ENCODE measurements around the gene NKAIN2. TPM values are rescaled to one million over a fixed set of nuclear protein-coding genes. Genes with fewer than 3 reads are reported as not detected.

NKAIN2 gene
- polyA plus RNA-seq, 2 donors: 0.02 TPM; not detected in 1

GRCh38 chr6:124430740-124431318 is 627.2 kb downstream of the NKAIN2 start:
- no peak overlapping the region for H3K4me3 ChIP-seq (ENCODE audit: low read depth in 1 of 2, low read length in 2 of 2)
- H3K27me3 ChIP-seq (ENCODE audit: control insufficient read depth in 1 of 2, insufficient read depth in 2 of 2, low read length in 2 of 2): no peaks in the 10 kb centered on the region
- no peak overlapping the region for H3K27ac ChIP-seq (ENCODE audit: low read depth in 2 of 2, low read length in 1 of 2)
- H3K9me3 ChIP-seq (ENCODE audit: control insufficient read depth in 2 of 2, insufficient read depth in 1 of 2, low read depth in 1 of 2, low read length in 1 of 2): no peaks in the 10 kb centered on the region
- no peaks in the 10 kb centered on the region for H3K4me1 ChIP-seq (ENCODE audit: control insufficient read depth in 2 of 2, insufficient read depth in 2 of 2, low read length in 1 of 2)
- 86 to 88% methylated on average over 7 of the region's 7 CpGs for WGBS, 2 donors
- no peaks in the 10 kb centered on the region for H3K36me3 ChIP-seq (ENCODE audit: control insufficient read depth in 2 of 2, insufficient read depth in 2 of 2, low read length in 1 of 2)

- H3K27ac ChIP-seq (ENCODE audit: low read depth in 2 of 2, low read length in 1 of 2): no peak overlapping the region
- WGBS, 2 donors: 89 to 93% methylated on average over 1 of the region's 1 CpG
- H3K36me3 ChIP-seq (ENCODE audit: control insufficient read depth in 2 of 2, insufficient read depth in 2 of 2, low read length in 1 of 2): no peaks in the 10 kb centered on the region
- H3K9me3 ChIP-seq (ENCODE audit: control insufficient read depth in 2 of 2, insufficient read depth in 1 of 2, low read depth in 1 of 2, low read length in 1 of 2): no peaks in the 10 kb centered on the region
- no peak overlapping the region for H3K4me3 ChIP-seq (ENCODE audit: low read depth in 1 of 2, low read length in 2 of 2)
- no peaks in the 10 kb centered on the region for H3K27me3 ChIP-seq (ENCODE audit: control insufficient read depth in 1 of 2, insufficient read depth in 2 of 2, low read length in 2 of 2)
- H3K4me1 ChIP-seq (ENCODE audit: control insufficient read depth in 2 of 2, insufficient read depth in 2 of 2, low read length in 1 of 2): no peaks in the 10 kb centered on the region
These were observed 629.0 kb downstream of the NKAIN2 start for GRCh38 chr6:124432620-124433019.

GRCh38 chr6:124433387-124434160 is 629.9 kb downstream of the NKAIN2 start:
- H3K27me3 ChIP-seq (ENCODE audit: control insufficient read depth in 1 of 2, insufficient read depth in 2 of 2, low read length in 2 of 2): no peaks in the 10 kb centered on the region
- H3K4me1 ChIP-seq (ENCODE audit: control insufficient read depth in 2 of 2, insufficient read depth in 2 of 2, low read length in 1 of 2): no peaks in the 10 kb centered on the region
- H3K27ac ChIP-seq (ENCODE audit: low read depth in 2 of 2, low read length in 1 of 2): no peak overlapping the region
- H3K36me3 ChIP-seq (ENCODE audit: control insufficient read depth in 2 of 2, insufficient read depth in 2 of 2, low read length in 1 of 2): no peaks in the 10 kb centered on the region
- 62 to 71% methylated on average over 6 of the region's 6 CpGs for WGBS, 2 donors
- no peak overlapping the region for H3K4me3 ChIP-seq (ENCODE audit: low read depth in 1 of 2, low read length in 2 of 2)
- H3K9me3 ChIP-seq (ENCODE audit: control insufficient read depth in 2 of 2, insufficient read depth in 1 of 2, low read depth in 1 of 2, low read length in 1 of 2): no peaks in the 10 kb centered on the region

- Histone ChIP-seq H3K27ac (ENCODE audit: low read depth in 2 of 2, low read length in 1 of 2) (no peak overlapping the region), H3K9me3 (ENCODE audit: control insufficient read depth in 2 of 2, insufficient read depth in 1 of 2, low read depth in 1 of 2, low read length in 1 of 2) (no peaks in the 10 kb centered on the region), H3K27me3 (ENCODE audit: control insufficient read depth in 1 of 2, insufficient read depth in 2 of 2, low read length in 2 of 2) (no peaks in the 10 kb centered on the region), H3K4me3 (ENCODE audit: low read depth in 1 of 2, low read length in 2 of 2) (no peak overlapping the region), H3K4me1 (ENCODE audit: control insufficient read depth in 2 of 2, insufficient read depth in 2 of 2, low read length in 1 of 2) (no peaks in the 10 kb centered on the region), H3K36me3 (ENCODE audit: control insufficient read depth in 2 of 2, insufficient read depth in 2 of 2, low read length in 1 of 2) (no peaks in the 10 kb centered on the region)
- 88 to 91% methylated on average over 2 of the region's 2 CpGs for WGBS, 2 donors
These were observed 630.8 kb downstream of the NKAIN2 start for GRCh38 chr6:124434421-124434820.

GRCh38 chr6:124436803-124437202 is 633.1 kb downstream of the NKAIN2 start:
- H3K36me3 ChIP-seq (ENCODE audit: control insufficient read depth in 2 of 2, insufficient read depth in 2 of 2, low read length in 1 of 2): no peaks in the 10 kb centered on the region
- H3K4me3 ChIP-seq (ENCODE audit: low read depth in 1 of 2, low read length in 2 of 2): no peak overlapping the region
- H3K4me1 ChIP-seq (ENCODE audit: control insufficient read depth in 2 of 2, insufficient read depth in 2 of 2, low read length in 1 of 2): no peaks in the 10 kb centered on the region
- H3K27ac ChIP-seq (ENCODE audit: low read depth in 2 of 2, low read length in 1 of 2): no peak overlapping the region
- WGBS, 2 donors: 77 to 81% methylated on average over 3 of the region's 3 CpGs
- H3K27me3 ChIP-seq (ENCODE audit: control insufficient read depth in 1 of 2, insufficient read depth in 2 of 2, low read length in 2 of 2): no peaks in the 10 kb centered on the region
- no peaks in the 10 kb centered on the region for H3K9me3 ChIP-seq (ENCODE audit: control insufficient read depth in 2 of 2, insufficient read depth in 1 of 2, low read depth in 1 of 2, low read length in 1 of 2)

GRCh38 chr6:124438546-124439065 is 634.9 kb downstream of the NKAIN2 start:
- Histone ChIP-seq H3K27ac (ENCODE audit: low read depth in 2 of 2, low read length in 1 of 2) (no peak overlapping the region), H3K9me3 (ENCODE audit: control insufficient read depth in 2 of 2, insufficient read depth in 1 of 2, low read depth in 1 of 2, low read length in 1 of 2) (no peaks in the 10 kb centered on the region), H3K27me3 (ENCODE audit: control insufficient read depth in 1 of 2, insufficient read depth in 2 of 2, low read length in 2 of 2) (no peaks in the 10 kb centered on the region), H3K36me3 (ENCODE audit: control insufficient read depth in 2 of 2, insufficient read depth in 2 of 2, low read length in 1 of 2) (no peaks in the 10 kb centered on the region), H3K4me3 (ENCODE audit: low read depth in 1 of 2, low read length in 2 of 2) (no peak overlapping the region), H3K4me1 (ENCODE audit: control insufficient read depth in 2 of 2, insufficient read depth in 2 of 2, low read length in 1 of 2) (no peaks in the 10 kb centered on the region)
- WGBS, 2 donors: 60 to 70% methylated on average over 4 of the region's 4 CpGs

- WGBS, 2 donors: 85 to 87% methylated on average over 3 of the region's 3 CpGs
- Histone ChIP-seq H3K27me3 (ENCODE audit: control insufficient read depth in 1 of 2, insufficient read depth in 2 of 2, low read length in 2 of 2) (no peaks in the 10 kb centered on the region), H3K36me3 (ENCODE audit: control insufficient read depth in 2 of 2, insufficient read depth in 2 of 2, low read length in 1 of 2) (no peaks in the 10 kb centered on the region), H3K4me1 (ENCODE audit: control insufficient read depth in 2 of 2, insufficient read depth in 2 of 2, low read length in 1 of 2) (no peaks in the 10 kb centered on the region), H3K9me3 (ENCODE audit: control insufficient read depth in 2 of 2, insufficient read depth in 1 of 2, low read depth in 1 of 2, low read length in 1 of 2) (no peaks in the 10 kb centered on the region), H3K27ac (ENCODE audit: low read depth in 2 of 2, low read length in 1 of 2) (no peak overlapping the region), H3K4me3 (ENCODE audit: low read depth in 1 of 2, low read length in 2 of 2) (no peak overlapping the region)
These were observed 637.8 kb downstream of the NKAIN2 start for GRCh38 chr6:124441450-124441849.

- no peak overlapping the region for H3K4me3 ChIP-seq (ENCODE audit: low read depth in 1 of 2, low read length in 2 of 2)
- H3K36me3 ChIP-seq (ENCODE audit: control insufficient read depth in 2 of 2, insufficient read depth in 2 of 2, low read length in 1 of 2): no peaks in the 10 kb centered on the region
- H3K27ac ChIP-seq (ENCODE audit: low read depth in 2 of 2, low read length in 1 of 2): no peak overlapping the region
- H3K4me1 ChIP-seq (ENCODE audit: control insufficient read depth in 2 of 2, insufficient read depth in 2 of 2, low read length in 1 of 2): no peaks in the 10 kb centered on the region
- no peaks in the 10 kb centered on the region for H3K27me3 ChIP-seq (ENCODE audit: control insufficient read depth in 1 of 2, insufficient read depth in 2 of 2, low read length in 2 of 2)
- 43 to 44% methylated on average over 2 of the region's 2 CpGs for WGBS, 2 donors
- H3K9me3 ChIP-seq (ENCODE audit: control insufficient read depth in 2 of 2, insufficient read depth in 1 of 2, low read depth in 1 of 2, low read length in 1 of 2): no peaks in the 10 kb centered on the region
These were observed 639.9 kb downstream of the NKAIN2 start for GRCh38 chr6:124443541-124443940.

GRCh38 chr6:124445581-124445980 is 641.9 kb downstream of the NKAIN2 start:
- no peaks in the 10 kb centered on the region for H3K4me1 ChIP-seq (ENCODE audit: control insufficient read depth in 2 of 2, insufficient read depth in 2 of 2, low read length in 1 of 2)

GRCh38 chr6:124446961-124447360 is 643.3 kb downstream of the NKAIN2 start:
- no peaks in the 10 kb centered on the region for H3K4me1 ChIP-seq (ENCODE audit: control insufficient read depth in 2 of 2, insufficient read depth in 2 of 2, low read length in 1 of 2)
- H3K36me3 ChIP-seq (ENCODE audit: control insufficient read depth in 2 of 2, insufficient read depth in 2 of 2, low read length in 1 of 2): no peaks in the 10 kb centered on the region
- no peaks in the 10 kb centered on the region for H3K27me3 ChIP-seq (ENCODE audit: control insufficient read depth in 1 of 2, insufficient read depth in 2 of 2, low read length in 2 of 2)
- H3K27ac ChIP-seq (ENCODE audit: low read depth in 2 of 2, low read length in 1 of 2): no peak overlapping the region
- H3K4me3 ChIP-seq (ENCODE audit: low read depth in 1 of 2, low read length in 2 of 2): no peak overlapping the region
- WGBS, 2 donors: 31 to 37% methylated on average over 3 of the region's 3 CpGs
- H3K9me3 ChIP-seq (ENCODE audit: control insufficient read depth in 2 of 2, insufficient read depth in 1 of 2, low read depth in 1 of 2, low read length in 1 of 2): no peaks in the 10 kb centered on the region

More at GRCh38 chr6:124445581-124445980, 641.9 kb downstream of the NKAIN2 start:
- H3K4me3 ChIP-seq (ENCODE audit: low read depth in 1 of 2, low read length in 2 of 2): no peak overlapping the region
- no peaks in the 10 kb centered on the region for H3K27me3 ChIP-seq (ENCODE audit: control insufficient read depth in 1 of 2, insufficient read depth in 2 of 2, low read length in 2 of 2)
- no peaks in the 10 kb centered on the region for H3K36me3 ChIP-seq (ENCODE audit: control insufficient read depth in 2 of 2, insufficient read depth in 2 of 2, low read length in 1 of 2)
- WGBS, 2 donors: 55 to 62% methylated on average over 3 of the region's 3 CpGs
- H3K27ac ChIP-seq (ENCODE audit: low read depth in 2 of 2, low read length in 1 of 2): no peak overlapping the region
- H3K9me3 ChIP-seq (ENCODE audit: control insufficient read depth in 2 of 2, insufficient read depth in 1 of 2, low read depth in 1 of 2, low read length in 1 of 2): no peaks in the 10 kb centered on the region
